ENCODE measurements around the gene RHBDF2. TPM values are rescaled to one million over a fixed set of nuclear protein-coding genes. Genes with fewer than 3 reads are reported as not detected.
"Not testable (repeated sequence)": the region's sequence is repeated elsewhere in the genome, so short reads cannot be mapped to it uniquely, and the experiment has no call there.

RHBDF2 gene
- polyA plus RNA-seq, 3 donors = 14.1 to 20.8 (median 19.8) TPM

DNA sequence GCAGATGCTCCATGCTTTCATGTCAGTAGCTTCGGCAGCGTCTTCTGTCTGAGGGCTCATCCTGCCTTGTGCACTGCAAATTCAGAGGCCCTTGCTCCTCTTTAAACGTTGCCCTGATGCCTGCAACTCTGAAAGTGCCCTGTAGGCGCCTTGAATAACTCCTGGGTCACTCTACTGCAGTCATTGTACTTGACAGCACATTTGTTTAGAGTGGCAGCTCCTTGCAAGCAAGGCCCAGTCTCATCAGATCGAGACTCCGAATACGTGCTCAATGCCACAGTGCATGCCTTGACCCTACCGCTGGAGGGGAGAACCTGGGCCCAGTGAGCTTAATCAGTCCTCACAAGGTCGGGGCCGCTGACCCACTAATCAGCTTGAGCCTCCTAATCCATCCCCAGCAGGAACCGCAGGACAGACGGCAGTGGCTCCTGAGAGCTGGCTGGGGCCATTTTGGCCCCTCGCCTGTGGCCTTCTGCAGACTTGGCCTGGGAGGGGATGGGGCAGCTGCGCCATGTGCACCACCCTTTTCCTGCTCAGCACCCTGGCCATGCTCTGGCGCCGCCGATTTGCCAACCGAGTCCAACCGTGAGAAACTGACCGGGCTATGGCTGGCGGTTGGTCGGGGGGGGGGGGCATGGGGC lies 38.5 kb upstream of the RHBDF2 start, which contains the start of gene PRCD:
Gene PRCD (plus strand): TSS at position 414 of the 641 bp plus-strand sequence. CDS start 98 bp downstream, at position 512.
- WGBS, 3 donors = 80 to 82% (median 80%) methylated on average over 16 to 22 of the region's 22 CpGs
- no peak within 1 kb of the TSS for H3K27ac ChIP-seq (ENCODE audit: low read depth, low read length)

GRCh38 chr17:76538941-76539570 lies 37.8 kb upstream of the RHBDF2 start:
- 80 to 89% (median 83%) methylated on average over 9 of the region's 9 CpGs for WGBS, 3 donors
- H3K27ac ChIP-seq (ENCODE audit: low read depth, low read length) = no peak overlapping the region

DNA sequence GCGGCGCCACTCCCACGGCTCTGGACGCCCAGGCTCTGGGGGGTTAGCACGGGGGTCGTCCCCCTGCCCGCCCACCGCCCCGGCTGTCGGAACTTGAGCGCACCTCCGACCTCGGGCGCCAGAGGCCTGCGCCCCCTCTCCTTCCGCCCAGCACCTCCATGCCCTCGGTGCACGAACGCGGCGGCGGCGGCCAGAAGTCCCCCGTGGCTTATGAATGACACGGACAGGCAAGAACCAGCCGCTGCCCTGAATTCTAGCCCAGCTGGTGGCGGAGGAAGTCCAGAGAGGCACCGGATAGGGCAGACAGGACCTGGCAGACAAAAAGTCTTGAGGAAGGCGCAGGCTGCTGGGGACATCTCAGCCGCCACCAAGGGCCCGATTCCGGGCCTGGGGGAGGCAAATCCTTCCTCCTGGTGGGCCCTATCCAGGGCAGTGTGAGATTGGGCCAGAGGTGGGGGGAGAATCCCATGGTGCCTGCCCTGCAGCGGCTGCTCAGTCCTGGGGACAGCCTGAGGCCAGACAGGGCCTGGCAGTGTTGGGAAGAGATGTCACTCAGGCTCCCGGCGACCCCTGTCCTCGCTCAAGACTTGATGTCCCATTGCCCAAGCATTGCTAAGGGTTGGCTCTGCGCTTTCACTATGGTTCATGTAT lies 37.2 kb upstream of the RHBDF2 start:
- H3K27ac ChIP-seq (ENCODE audit: low read depth, low read length) = no peak overlapping the region
- 20 to 33% (median 20%) methylated on average over 33 to 37 of the region's 37 CpGs for WGBS, 3 donors

GRCh38 chr17:76537578-76538280 lies 36.5 kb upstream of the RHBDF2 start, which contains the start of gene CYGB:
Gene CYGB, minus strand, starts transcription at chr17:76537709. Its CDS starts 167 bp downstream, at chr17:76537542.
- WGBS, 3 donors = 1 to 3% (median 2%) methylated on average over 56 to 95 of the region's 95 CpGs
- H3K27ac ChIP-seq (ENCODE audit: low read depth, low read length) = no peak within 1 kb of the TSS

DNA sequence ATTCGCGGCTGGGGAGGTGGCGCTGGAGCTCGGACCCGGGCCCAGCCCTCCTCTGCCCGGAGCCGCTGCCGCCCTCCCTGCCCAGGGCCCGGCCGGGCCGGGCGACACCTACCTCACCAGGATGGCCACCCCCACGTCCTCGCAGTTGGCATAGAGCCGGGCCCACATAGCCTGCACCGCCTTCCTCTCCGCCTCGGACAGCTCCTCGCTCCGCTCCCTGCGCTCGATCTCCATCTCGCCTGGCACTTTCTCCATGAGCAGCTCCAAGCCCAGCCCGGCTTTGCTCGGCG lies 36.0 kb upstream of the RHBDF2 start:
- no peak overlapping the region for H3K27ac ChIP-seq (ENCODE audit: low read depth, low read length)
- whole genome bisulfite sequencing, 3 donors = 6 to 11% (median 9%) methylated on average over 21 to 26 of the region's 26 CpGs

DNA sequence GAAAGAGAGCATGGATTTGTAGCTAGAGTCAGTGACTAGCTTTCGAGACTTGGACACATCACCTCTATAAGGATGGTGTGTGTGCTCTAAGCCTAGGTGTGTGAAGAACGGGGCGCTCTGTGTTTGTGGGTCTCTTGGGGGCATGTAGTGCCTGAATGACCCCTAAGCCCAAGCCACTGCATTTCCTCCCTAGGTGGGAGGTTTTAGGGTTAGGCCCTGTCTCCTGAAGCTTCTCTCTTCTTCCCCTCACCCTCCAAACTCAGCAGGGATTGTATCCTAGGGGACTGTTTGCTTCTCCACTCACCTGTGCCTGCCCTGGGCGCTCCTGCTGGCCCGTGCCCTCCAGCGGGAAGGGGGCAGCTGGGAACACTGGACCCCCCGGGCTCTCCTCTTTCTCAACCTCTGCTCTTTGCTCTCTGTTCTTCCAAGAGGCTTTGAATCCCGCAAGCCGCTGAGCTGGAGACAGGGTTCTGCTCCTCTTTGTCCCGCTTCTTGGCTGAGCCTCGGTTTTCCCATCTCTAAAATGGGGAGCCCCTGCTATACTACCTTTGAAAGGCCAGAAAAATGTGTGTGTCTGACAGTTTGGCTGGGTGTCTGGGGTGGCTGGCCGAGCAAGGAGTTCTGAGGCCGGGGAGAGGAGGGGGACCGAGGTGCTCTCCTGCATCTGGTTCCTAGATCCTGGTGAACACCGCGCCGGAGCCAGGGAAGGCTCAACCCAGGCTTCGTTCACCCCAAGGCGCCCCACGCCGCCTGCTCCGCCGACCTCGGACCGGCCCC lies 35.5 kb upstream of the RHBDF2 start:
- H3K27ac ChIP-seq (ENCODE audit: low read depth, low read length) = no peak overlapping the region
- 50 to 64% (median 61%) methylated on average over 24 to 25 of the region's 25 CpGs for WGBS, 3 donors

- no peak overlapping the region for H3K27ac ChIP-seq (ENCODE audit: low read depth, low read length)
- WGBS, 3 donors = 82 to 86% (median 86%) methylated on average over 18 to 19 of the region's 19 CpGs
Observed at GRCh38 chr17:76535788-76536510, 34.7 kb upstream of the RHBDF2 start.

DNA sequence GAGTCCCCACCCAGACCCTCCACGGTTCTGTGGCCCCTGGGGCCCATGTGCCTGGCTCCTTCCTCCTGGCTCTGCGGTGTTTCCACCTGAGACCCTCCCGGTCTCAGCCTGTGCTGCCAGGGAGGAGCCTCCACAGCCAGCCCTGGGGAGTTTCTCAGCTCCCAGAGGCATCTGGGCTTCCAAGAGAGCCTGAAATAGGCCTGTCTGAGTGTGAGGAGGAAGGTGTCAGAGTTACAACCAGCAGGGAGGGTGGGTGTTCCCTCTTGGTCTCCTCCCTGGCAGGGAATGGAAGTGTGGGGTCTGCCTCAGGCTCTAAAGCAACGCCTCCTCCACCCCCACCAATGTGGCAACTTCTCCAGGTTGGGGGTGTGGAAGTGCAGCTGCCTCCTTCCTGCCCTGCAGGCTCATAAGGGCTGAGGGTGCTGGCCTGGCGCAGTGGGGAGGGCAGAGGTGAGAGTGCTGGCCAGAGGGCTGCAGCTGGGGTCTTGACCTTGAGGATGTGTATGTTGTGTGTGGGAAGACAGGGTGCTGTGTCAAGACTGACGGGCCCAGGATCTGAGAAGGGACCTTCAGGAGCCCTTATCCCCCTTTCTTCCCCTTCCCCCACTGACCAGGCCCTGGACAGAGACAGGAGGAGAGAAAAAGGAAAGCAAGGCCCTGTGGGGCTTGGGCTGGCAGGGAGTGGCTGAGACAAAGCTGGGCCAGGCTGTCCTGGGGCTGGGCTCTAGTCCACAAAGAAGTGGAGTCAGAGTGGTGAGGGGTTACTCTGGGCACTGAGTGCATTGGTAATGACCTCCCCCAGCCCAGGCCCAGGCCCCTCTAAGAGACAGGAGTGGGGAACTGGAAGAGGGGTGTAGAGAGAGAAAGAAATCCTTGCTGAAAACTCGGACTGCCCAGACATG lies 33.9 kb upstream of the RHBDF2 start:
- WGBS, 3 donors = 57 to 86% (median 70%) methylated on average over 6 to 7 of the region's 7 CpGs
- H3K27ac ChIP-seq (ENCODE audit: low read depth, low read length) = no peak overlapping the region

DNA sequence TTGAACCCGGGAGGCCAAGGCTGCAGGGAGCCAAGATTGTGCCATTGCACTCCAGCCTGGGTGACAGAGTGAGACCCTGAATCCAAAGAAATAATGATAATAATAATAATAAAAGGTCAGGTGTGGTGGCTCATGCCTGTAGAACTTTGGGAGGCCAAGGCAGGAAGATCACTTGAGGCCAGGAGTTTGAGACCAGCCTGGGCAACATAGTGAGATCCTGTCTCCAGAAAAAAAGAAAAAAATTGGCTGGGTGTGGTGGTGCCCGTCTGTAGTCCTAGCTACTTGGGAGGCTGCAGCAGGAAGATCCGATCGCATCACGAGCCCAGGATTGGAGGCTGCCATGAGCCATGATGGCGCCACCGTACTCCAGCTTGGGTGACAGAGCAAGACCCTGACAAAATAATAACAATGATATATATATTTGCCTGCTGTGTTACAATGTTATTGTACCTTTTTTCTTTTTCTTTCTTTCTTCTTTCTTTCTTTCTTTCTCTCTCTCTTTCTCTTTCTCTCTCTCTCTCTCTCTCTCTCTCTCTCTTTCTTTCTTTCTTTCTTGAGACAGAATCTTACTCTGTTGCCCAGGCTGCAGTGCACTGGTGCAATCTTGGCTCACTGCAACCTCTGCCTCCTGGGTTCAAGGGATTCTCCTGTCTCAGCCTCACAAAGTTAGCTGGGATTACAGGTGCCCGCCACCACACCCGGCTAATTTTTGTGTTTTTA lies 32.6 kb upstream of the RHBDF2 start:
- not testable (repeated sequence) for H3K27ac ChIP-seq (ENCODE audit: low read depth, low read length)
- WGBS, 3 donors = 95 to 96% (median 96%) methylated on average over 9 of the region's 9 CpGs

- H3K27ac ChIP-seq (ENCODE audit: low read depth, low read length) = no peak overlapping the region
- 75 to 89% (median 80%) methylated on average over 8 of the region's 8 CpGs for WGBS, 3 donors
Observed at GRCh38 chr17:76532072-76532651, 30.9 kb upstream of the RHBDF2 start.

GRCh38 chr17:76531486-76532038 lies 30.3 kb upstream of the RHBDF2 start:
- no peak overlapping the region for H3K27ac ChIP-seq (ENCODE audit: low read depth, low read length)
- WGBS, 3 donors = 79 to 85% (median 82%) methylated on average over 18 of the region's 18 CpGs

- peak overlapping the region; percentile 19 for H3K27ac ChIP-seq (ENCODE audit: low read depth, low read length)
- WGBS, 3 donors = 78 to 80% (median 79%) methylated on average over 31 to 32 of the region's 32 CpGs
Observed at GRCh38 chr17:76530811-76531485, 29.7 kb upstream of the RHBDF2 start.

DNA sequence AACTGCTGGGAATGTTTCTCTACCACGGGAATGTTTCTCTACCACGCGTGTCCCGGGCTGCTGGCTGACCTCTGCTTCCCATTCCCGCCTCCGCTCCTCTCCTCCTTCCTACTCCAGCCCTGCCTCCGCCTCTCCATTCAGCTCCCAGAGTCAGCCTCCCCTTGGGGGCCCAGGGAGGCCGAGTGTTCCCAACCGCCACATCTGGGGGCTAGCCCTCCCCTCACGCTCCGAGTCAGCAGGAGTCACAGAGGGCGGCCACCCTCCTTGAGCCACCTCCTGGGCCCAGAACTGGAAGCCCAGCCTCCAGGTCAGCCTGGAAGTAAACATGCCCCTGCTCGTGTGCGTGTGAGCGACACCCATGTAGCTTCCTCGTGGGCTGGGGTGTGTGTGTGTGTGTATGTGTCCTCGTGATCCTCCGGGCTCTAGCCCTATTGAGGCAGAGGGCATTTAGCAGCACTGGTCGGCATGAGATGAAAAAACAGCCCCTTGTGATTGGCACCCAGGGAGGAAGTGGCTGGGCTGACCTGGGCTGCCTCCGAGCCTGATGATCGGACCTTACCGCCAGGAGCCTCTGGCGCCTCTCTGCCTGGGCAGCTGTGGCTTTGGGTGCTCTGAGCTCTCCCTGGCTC lies 29.0 kb upstream of the RHBDF2 start:
- peak overlapping the region; percentile 80 for H3K27ac ChIP-seq (ENCODE audit: low read depth, low read length)
- 42 to 67% (median 44%) methylated on average over 21 to 23 of the region's 23 CpGs for WGBS, 3 donors

DNA sequence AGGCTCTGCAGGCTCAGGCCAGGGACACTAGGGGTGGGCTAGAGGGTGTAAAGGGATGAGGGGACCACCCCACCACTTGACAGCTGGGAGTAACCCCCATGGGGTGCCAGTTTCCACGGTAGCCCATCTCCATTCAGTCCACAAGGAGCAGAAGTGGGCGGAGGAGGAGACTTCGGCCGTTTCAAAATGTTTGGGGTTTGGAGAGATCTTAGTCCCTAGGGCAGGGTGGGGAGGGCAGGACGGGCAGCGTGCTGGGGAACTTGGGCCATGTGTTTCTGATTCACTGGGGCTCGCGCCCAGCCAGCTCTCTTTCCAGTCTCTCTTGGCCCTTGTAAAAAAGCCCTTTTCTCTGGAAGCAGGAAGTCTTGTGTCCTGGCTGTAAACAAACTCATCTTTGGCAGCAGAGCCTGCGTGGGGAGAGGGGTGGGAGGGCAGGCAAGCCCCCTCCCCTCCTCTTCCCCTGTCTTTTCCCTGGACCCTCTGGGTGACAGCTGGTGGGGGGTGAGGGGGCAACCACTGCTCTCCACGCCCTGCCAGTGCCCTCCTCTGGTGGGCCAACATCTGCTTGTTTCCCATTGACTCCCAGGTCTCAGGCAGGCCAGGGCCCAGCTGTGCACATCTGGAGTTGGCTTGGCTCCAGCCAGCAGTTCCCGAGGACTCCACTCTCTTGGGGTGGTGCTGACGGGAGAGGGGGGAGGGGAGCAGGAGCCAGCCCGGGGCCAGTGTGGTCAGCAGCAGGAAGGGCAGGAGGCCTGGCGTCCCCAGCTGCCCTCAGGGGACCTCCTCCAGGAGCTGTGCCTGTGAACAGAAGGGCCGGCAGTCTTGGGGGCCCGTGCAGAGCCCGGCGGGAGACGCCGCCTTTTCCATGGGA lies 28.2 kb upstream of the RHBDF2 start:
- WGBS, 3 donors = 24 to 43% (median 27%) methylated on average over 19 to 20 of the region's 20 CpGs
- peak overlapping the region; percentile 80 for H3K27ac ChIP-seq (ENCODE audit: low read depth, low read length)
